Breast epithelium (tissue), 3 donors: Measurements from ENCODE around the gene BCL2L1.

Experiments used
- CTCF ChIP-seq, 3 donors: fragments of 450-650 bp; IDR thresholded peaks; one replicate each; pipeline ENCODE4 v1.5.1; 2016 to 2017; ENCODE audit warnings: antibody characterized with exemption in 3 of 3, mild to moderate bottlenecking in 3 of 3, moderate library complexity in 3 of 3
- POLR2AphosphoS5 ChIP-seq, 3 donors: sonication (generic); formaldehyde crosslinking; IDR thresholded peaks; one replicate each; pipeline ENCODE4 v1.6.1; 2017; ENCODE audit warnings: antibody characterized with exemption in 3 of 3

DNA sequence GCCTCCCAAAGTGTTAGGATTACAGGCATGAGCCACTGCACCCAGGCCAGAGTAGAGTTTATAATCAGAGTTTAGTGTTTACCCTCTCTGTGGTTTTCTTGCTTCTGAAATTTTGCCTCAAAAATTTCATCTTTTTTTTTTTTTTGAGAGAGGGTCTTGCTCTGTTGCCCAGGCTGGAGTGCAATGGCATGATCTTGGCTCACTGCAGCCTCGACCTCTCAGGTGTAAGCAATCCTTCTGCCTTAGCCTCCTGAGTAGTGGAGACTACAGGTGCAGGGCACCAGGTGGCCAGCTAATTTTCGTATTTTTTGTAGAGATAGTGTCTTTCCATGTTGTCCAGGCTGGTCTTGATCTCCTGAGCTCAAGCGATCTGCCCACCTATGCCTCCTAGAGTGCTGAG lies 45.1 kb upstream of the BCL2L1 start:
- TF ChIP-seq CTCF (IDR thresholded peaks at IDR 0.05) (no peak), POLR2AphosphoS5 (IDR thresholded peaks at IDR 0.05) (no peak)
